Keratinocyte (primary cell): ENCODE results near the gene ADARB2. TPM values are rescaled to one million over a fixed set of nuclear protein-coding genes. Genes with fewer than 3 reads are reported as not detected.

ENCODE experiments used
- DNase-seq: peaks from one replicate; pipeline ENCODE4 v3.0.0-alpha.2; 2011; ENCODE audit warnings: low read depth, missing footprints, low spot score
- FAIRE-seq: peaks from 2 replicates; lab custom pipeline; 2011; peaks lifted over from hg19 to GRCh38; lab: Jason Lieb, UNC
- H2AFZ ChIP-seq: 2 replicates; pipeline ENCODE4 v1.6.0; 2012; ENCODE audit warnings: low read length, control low read depth, inconsistent platforms; ENCODE audit not compliant: control insufficient read depth
- H3K27ac ChIP-seq: 2 replicates; pipeline ENCODE4 v1.5.1; 2011; ENCODE audit warnings: low read length; ENCODE audit not compliant: control insufficient read depth, insufficient read depth
- H3K27me3 ChIP-seq: 3 replicates; pipeline ENCODE4 v1.6.0; 2011; ENCODE audit warnings: low read length; ENCODE audit not compliant: control insufficient read depth, insufficient read depth; ENCODE audit errors: extremely low read depth
- H3K36me3 ChIP-seq, 2 experiments: 2 replicates in 1 of 2; 3 replicates in 1 of 2; pipeline ENCODE4 v1.5.1; 2011; ENCODE audit warnings: low read length in 2 of 2, mild to moderate bottlenecking in 1 of 2; ENCODE audit not compliant: control insufficient read depth in 2 of 2, insufficient read depth in 2 of 2; ENCODE audit errors: extremely low read depth in 1 of 2
- H3K4me1 ChIP-seq: 3 replicates; pipeline ENCODE4 v1.5.1; 2011; ENCODE audit warnings: low read length; ENCODE audit not compliant: control insufficient read depth, insufficient read depth; ENCODE audit errors: extremely low read depth
- H3K4me2 ChIP-seq: 3 replicates; pipeline ENCODE4 v1.6.0; 2011; ENCODE audit warnings: low read depth, low read length; ENCODE audit not compliant: control insufficient read depth, insufficient read depth; ENCODE audit errors: extremely low read depth
- H3K4me3 ChIP-seq, 3 experiments: fragments of 200-600 bp in 1 of 3; sonication (generic) in 1 of 3; 2 replicates in 2 of 3; 3 replicates in 1 of 3; pipeline ENCODE4 v1.5.1; 2011 to 2016; ENCODE audit warnings: low read length in 3 of 3, mild to moderate bottlenecking in 3 of 3, control low read depth in 2 of 3, inconsistent platforms in 1 of 3, low read depth in 1 of 3, mixed read lengths in 1 of 3, mixed run types in 1 of 3, moderate library complexity in 1 of 3; ENCODE audit not compliant: control insufficient read depth in 2 of 3, insufficient read depth in 2 of 3; ENCODE audit errors: extremely low read depth in 1 of 3
- H3K79me2 ChIP-seq: 2 replicates; pipeline ENCODE4 v1.6.0; 2012; ENCODE audit warnings: low read length; ENCODE audit not compliant: control insufficient read depth, insufficient read depth
- H3K9ac ChIP-seq: 3 replicates; pipeline ENCODE4 v1.6.0; 2011; ENCODE audit warnings: low read length; ENCODE audit not compliant: control insufficient read depth, insufficient read depth; ENCODE audit errors: extremely low read depth
- H3K9me1 ChIP-seq: 3 replicates; pipeline ENCODE4 v1.6.0; 2011; ENCODE audit warnings: low read length; ENCODE audit not compliant: control insufficient read depth, insufficient read depth; ENCODE audit errors: extremely low read depth
- H3K9me3 ChIP-seq: 2 replicates; pipeline ENCODE4 v1.5.1; 2012; ENCODE audit warnings: low read depth, low read length; ENCODE audit not compliant: control insufficient read depth
- H4K20me1 ChIP-seq: 3 replicates; pipeline ENCODE4 v1.6.0; 2011; ENCODE audit warnings: low read length; ENCODE audit not compliant: control insufficient read depth, insufficient read depth; ENCODE audit errors: extremely low read depth
- EZH2 ChIP-seq: IDR thresholded peaks from one replicate; pipeline ENCODE4 v1.6.1; 2012; ENCODE audit warnings: inconsistent platforms, mild to moderate bottlenecking, low read length, moderate library complexity
- dilution Hi-C: fragments of 300-500 bp; cut with MboI; formaldehyde crosslinking; loops from one replicate; pipeline ENCODE4 v1.7.0; 2020; ENCODE audit warnings: low sequenced_read_pairs; ENCODE audit not compliant: extremely low pct_ligation_motif_present
- polyA plus RNA-seq, 5 experiments: library from polyadenylated mRNA; depleted of rRNA in 3 of 5; stranded (reverse) in 3 of 5; stranded (forward) in 1 of 5; unstranded in 1 of 5; fragments of >200 nt; gene quantifications; 1 replicate in 1 of 5; 2 replicates in 3 of 5; 3 replicates in 1 of 5; pipeline versions ENCODE4 v1.2.1 to v1.2.3, GENCODE V29; 2011 to 2012; ENCODE audit warnings: missing spikeins in 2 of 5, low read depth in 1 of 5, low replicate concordance in 1 of 5
- TF ChIP-seq, protein P1 (sequence below), 3 experiments: IDR thresholded peaks in 1 of 3; conservative IDR thresholded peaks in 1 of 3; optimal IDR thresholded peaks in 1 of 3; 2 replicates in 2 of 3; 3 replicates in 1 of 3; pipeline versions ENCODE3 to v1.5.1; 2011; ENCODE audit warnings: low read length in 3 of 3, mild to moderate bottlenecking in 3 of 3, moderate library complexity in 2 of 3, control low read depth in 1 of 3, inconsistent platforms in 1 of 3; ENCODE audit not compliant: insufficient read depth in 2 of 3; ENCODE audit errors: extremely low read depth in 1 of 3

Gene ADARB2
- polyA plus RNA-seq, 1 donor (not counting 4 experiments of a cell fraction or from before 2014, with no cell fraction given), result not detected

DNA sequence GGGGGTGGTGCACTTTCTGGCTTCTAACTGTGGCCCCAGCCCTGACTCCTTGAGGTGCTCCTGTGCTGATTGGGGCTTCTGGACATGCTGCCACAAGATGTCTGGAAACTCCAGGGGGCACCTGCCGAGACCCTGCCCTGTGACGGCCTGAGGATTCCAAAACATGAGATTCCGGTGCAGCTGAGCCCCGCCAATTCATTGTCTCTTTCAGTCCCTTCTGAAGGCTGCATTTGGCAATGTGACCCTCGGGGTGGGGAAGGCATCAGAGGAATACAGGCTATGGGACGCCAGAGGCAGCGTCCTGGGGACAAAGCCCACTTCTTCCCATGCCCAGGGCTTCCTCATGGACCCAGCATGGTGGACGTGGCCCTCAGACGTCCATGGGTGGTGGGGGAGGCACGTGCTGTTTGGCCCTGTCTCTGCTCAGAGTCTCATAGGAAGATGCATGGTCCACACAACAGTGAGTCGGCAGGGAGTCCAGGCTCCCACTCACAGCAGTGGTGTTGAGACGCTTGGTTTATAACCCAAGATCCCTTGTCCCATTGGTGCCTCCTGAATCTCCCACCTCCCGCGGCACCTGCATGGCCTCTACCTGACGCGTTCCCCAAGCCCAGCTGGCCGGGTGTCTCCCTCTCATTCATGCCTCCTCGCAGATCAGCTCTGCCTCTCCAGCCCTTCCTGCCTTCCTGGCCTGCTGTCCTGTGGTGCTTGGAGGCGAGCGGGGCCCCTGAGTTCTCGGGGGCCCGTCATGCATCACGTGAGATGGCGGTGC, 551.2 kb downstream of the ADARB2 start:
- FAIRE-seq (no peak), DNase-seq (no peak)
- Histone ChIP-seq H2AFZ (no peak overlapping the region), H3K4me1 (no peaks in the 10 kb centered on the region), H4K20me1 (no peaks in the 10 kb centered on the region), H3K27me3 (no peaks in the 10 kb centered on the region), H3K4me3 (no peak overlapping the region), H3K9me3 (no peaks in the 10 kb centered on the region), H3K4me2 (no peak overlapping the region), H3K9ac (no peak overlapping the region), H3K36me3 (no peaks in the 10 kb centered on the region), H3K79me2 (no peaks in the 10 kb centered on the region), H3K27ac (no peak overlapping the region), H3K9me1 (no peaks in the 10 kb centered on the region)
- no peak for TF ChIP-seq EZH2
- TF ChIP-seq, protein P1, sequence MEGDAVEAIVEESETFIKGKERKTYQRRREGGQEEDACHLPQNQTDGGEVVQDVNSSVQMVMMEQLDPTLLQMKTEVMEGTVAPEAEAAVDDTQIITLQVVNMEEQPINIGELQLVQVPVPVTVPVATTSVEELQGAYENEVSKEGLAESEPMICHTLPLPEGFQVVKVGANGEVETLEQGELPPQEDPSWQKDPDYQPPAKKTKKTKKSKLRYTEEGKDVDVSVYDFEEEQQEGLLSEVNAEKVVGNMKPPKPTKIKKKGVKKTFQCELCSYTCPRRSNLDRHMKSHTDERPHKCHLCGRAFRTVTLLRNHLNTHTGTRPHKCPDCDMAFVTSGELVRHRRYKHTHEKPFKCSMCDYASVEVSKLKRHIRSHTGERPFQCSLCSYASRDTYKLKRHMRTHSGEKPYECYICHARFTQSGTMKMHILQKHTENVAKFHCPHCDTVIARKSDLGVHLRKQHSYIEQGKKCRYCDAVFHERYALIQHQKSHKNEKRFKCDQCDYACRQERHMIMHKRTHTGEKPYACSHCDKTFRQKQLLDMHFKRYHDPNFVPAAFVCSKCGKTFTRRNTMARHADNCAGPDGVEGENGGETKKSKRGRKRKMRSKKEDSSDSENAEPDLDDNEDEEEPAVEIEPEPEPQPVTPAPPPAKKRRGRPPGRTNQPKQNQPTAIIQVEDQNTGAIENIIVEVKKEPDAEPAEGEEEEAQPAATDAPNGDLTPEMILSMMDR (optimal IDR thresholded peaks at IDR 0.05 in 1 of 3, IDR thresholded peaks at IDR 0.05 in 1 of 3, conservative IDR thresholded peaks at IDR 0.05 in 1 of 3; ENCODE audit: extremely low read depth in 1 of 3, insufficient read depth in 2 of 3, low read length in 3 of 3), result no peak
- dilution Hi-C loops, result no loop called here

DNA sequence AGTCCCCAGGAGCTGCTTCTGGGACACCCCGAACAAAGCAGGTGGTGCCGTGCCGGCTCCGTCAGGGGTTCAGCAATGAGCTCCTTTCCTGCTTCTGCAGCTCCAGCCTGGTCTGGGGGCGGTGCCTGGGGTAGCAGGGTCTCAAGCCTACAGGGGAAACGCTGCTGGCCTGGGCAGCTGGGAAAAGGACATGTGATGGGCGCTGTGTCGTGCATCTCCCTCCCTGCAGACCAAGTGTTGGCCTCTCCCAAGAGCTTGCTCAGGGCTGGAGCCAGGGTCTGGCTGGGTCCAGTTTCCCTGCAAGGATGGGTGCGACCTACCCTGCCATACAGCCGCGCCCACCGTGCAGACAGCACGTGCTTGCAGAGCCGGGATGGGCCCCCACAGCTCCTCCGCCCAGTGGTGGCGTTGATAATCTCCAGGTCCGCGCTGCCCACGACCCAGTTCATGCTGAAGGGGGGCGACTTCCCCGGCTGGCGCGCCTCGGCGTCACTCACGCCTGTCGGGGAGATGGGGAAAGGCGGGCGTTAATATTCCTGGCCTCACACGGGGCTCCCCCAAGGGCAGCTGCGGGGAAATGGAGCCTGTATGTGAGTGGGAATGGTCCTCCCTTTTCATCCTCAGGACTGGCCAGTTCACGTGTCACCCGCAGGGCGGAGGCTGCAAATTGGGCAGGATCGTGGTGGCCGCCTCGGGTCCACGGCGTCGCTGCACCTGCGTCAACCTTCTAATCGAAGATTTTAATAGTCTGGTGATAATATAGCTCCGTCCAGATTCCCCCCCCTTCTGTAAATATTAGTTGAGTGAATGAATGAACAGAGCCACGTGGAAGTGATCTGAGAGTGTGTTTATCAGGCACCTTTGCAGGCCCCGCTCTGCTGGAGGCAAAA, 552.5 kb downstream of the ADARB2 start:
- Histone ChIP-seq H3K9ac (no peak overlapping the region), H3K36me3 (no peaks in the 10 kb centered on the region), H3K4me1 (no peaks in the 10 kb centered on the region), H2AFZ (no peak overlapping the region), H3K79me2 (no peaks in the 10 kb centered on the region), H3K4me3 (no peak overlapping the region), H3K4me2 (no peak overlapping the region), H3K9me3 (no peaks in the 10 kb centered on the region), H3K9me1 (no peaks in the 10 kb centered on the region), H3K27ac (no peak overlapping the region), H4K20me1 (no peaks in the 10 kb centered on the region), H3K27me3 (no peaks in the 10 kb centered on the region)
- FAIRE-seq (no peak), DNase-seq (no peak)
- dilution Hi-C loops, result no loop called here
- TF ChIP-seq, protein P1 (optimal IDR thresholded peaks at IDR 0.05 in 1 of 3, IDR thresholded peaks at IDR 0.05 in 1 of 3, conservative IDR thresholded peaks at IDR 0.05 in 1 of 3; ENCODE audit: extremely low read depth in 1 of 3, insufficient read depth in 2 of 3, low read length in 3 of 3), result no peak
- no peak for TF ChIP-seq EZH2
